Measurements from ENCODE around the gene GIT1. TPM values are rescaled to one million over a fixed set of nuclear protein-coding genes. Genes with fewer than 3 reads are reported as not detected.

GIT1 gene
- total and polyA plus RNA-seq, 2 of the 13 experiments (the other 11 are each of a cell fraction or from before 2014, with no cell fraction given) = 14.2 to 30.8 TPM

DNA sequence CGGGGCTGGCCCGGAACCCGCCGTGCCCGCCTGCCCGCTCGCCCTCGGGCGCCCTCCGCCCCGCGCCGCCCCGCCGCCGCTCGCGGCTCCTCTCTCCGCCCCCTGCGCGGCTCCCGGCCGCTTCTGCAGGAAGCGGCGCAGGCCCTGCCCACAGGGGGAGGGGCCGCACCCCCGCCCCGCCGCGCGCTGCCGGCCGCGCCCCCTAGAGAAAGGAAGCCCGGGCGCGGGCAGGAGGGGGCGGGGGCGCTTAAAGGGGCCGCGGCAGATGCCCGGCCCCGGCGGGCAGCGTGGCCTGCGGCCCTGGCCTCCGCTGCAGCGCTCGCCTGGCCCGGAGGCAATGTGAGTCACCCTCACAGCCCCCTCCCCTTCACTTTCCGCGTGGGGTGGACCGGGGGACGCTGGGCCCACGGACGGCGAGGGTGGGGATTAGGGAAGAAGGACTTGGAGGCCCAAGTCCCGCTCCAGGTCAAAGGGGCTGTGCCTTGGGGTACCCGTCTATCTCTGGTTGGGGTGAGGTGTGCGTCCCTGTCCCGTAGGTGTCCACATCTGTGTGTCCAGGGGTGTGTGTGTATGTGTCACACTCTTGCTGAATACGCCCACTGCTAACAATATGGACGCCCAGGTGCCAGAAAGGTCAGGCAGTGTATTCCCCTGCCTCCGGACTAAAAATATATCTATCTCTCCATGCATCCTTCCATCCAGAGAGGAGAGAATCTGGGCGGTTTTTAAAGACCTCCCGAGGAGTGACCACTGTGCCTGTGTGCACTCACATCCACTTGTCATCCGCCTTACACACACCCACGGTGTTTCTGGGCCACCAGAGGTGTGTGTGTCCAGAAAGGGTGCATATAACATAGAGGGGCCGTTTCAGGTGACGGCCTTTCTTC, at the start of gene GIT1 (continued):
- TF ChIP-seq UBTF (CRISPR knock-in tag; IDR thresholded peaks at IDR 0.05) (no peak), NFE2L1 (CRISPR knock-in tag; IDR thresholded peaks at IDR 0.05; ENCODE audit: borderline replicate concordance) (no peak), JUN (CRISPR knock-in tag; IDR thresholded peaks at IDR 0.05) (no peak), ZFP82 (CRISPR knock-in tag; IDR thresholded peaks at IDR 0.05; ENCODE audit: borderline replicate concordance) (no peak), ZNF337 (CRISPR knock-in tag; IDR thresholded peaks at IDR 0.05; ENCODE audit: borderline replicate concordance, low read depth) (peak; percentile 49; the same call in 1 of the 2 replicates), GPN1 (CRISPR knock-in tag; IDR thresholded peaks at IDR 0.05; ENCODE audit: borderline replicate concordance) (no peak), ZNF512B (CRISPR knock-in tag; IDR thresholded peaks at IDR 0.05; ENCODE audit: borderline replicate concordance) (no peak), SMAD1 (CRISPR knock-in tag; IDR thresholded peaks at IDR 0.05; ENCODE audit: borderline replicate concordance, low read depth) (no peak), NCOA1 (CRISPR knock-in tag; IDR thresholded peaks at IDR 0.05) (no peak), MATR3 (CRISPR knock-in tag; IDR thresholded peaks at IDR 0.05) (no peak)
- TF ChIP-seq, protein P1, sequence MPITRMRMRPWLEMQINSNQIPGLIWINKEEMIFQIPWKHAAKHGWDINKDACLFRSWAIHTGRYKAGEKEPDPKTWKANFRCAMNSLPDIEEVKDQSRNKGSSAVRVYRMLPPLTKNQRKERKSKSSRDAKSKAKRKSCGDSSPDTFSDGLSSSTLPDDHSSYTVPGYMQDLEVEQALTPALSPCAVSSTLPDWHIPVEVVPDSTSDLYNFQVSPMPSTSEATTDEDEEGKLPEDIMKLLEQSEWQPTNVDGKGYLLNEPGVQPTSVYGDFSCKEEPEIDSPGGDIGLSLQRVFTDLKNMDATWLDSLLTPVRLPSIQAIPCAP (CRISPR knock-in tag; IDR thresholded peaks at IDR 0.05; ENCODE audit: low read depth) = no peak
- TF ChIP-seq, protein P2, sequence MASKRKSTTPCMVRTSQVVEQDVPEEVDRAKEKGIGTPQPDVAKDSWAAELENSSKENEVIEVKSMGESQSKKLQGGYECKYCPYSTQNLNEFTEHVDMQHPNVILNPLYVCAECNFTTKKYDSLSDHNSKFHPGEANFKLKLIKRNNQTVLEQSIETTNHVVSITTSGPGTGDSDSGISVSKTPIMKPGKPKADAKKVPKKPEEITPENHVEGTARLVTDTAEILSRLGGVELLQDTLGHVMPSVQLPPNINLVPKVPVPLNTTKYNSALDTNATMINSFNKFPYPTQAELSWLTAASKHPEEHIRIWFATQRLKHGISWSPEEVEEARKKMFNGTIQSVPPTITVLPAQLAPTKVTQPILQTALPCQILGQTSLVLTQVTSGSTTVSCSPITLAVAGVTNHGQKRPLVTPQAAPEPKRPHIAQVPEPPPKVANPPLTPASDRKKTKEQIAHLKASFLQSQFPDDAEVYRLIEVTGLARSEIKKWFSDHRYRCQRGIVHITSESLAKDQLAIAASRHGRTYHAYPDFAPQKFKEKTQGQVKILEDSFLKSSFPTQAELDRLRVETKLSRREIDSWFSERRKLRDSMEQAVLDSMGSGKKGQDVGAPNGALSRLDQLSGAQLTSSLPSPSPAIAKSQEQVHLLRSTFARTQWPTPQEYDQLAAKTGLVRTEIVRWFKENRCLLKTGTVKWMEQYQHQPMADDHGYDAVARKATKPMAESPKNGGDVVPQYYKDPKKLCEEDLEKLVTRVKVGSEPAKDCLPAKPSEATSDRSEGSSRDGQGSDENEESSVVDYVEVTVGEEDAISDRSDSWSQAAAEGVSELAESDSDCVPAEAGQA (IDR thresholded peaks at IDR 0.05; ENCODE audit: low read depth) = no peak
- TF ChIP-seq, protein P2 (CRISPR knock-in tag; IDR thresholded peaks at IDR 0.05; ENCODE audit: borderline replicate concordance) = no peak
- TF ChIP-seq, protein P3, sequence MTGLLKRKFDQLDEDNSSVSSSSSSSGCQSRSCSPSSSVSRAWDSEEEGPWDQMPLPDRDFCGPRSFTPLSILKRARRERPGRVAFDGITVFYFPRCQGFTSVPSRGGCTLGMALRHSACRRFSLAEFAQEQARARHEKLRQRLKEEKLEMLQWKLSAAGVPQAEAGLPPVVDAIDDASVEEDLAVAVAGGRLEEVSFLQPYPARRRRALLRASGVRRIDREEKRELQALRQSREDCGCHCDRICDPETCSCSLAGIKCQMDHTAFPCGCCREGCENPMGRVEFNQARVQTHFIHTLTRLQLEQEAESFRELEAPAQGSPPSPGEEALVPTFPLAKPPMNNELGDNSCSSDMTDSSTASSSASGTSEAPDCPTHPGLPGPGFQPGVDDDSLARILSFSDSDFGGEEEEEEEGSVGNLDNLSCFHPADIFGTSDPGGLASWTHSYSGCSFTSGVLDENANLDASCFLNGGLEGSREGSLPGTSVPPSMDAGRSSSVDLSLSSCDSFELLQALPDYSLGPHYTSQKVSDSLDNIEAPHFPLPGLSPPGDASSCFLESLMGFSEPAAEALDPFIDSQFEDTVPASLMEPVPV (CRISPR knock-in tag; IDR thresholded peaks at IDR 0.05) = no peak
